HEK293T (cell line): ENCODE data around the gene FHOD1.

Experiments
- CTCF ChIA-PET: fragments of 350-600 bp; formaldehyde crosslinking; extraction: SDS; loops from one replicate; lab custom pipeline; 2021; ENCODE audit warnings: antibody characterized with exemption, inconsistent platforms; lab: Yijun Ruan, JAX
- POLR2A ChIA-PET: fragments of 350-600 bp; formaldehyde crosslinking; extraction: SDS; loops from one replicate; lab custom pipeline; 2020; ENCODE audit warnings: antibody characterized with exemption, inconsistent platforms; lab: Yijun Ruan, JAX
- DNase-seq: peaks from one replicate; pipeline ENCODE4 v3.0.0; 2012; ENCODE audit warnings: mixed read lengths; ENCODE audit errors: extremely low spot score
- ARNT ChIP-seq: fragments of 450-650 bp; IDR thresholded peaks from 2 replicates; pipeline ENCODE4 v1.6.1; 2017; ENCODE audit warnings: mild to moderate bottlenecking
- BHLHE40 ChIP-seq: fragments of 450-650 bp; IDR thresholded peaks from 2 replicates; pipeline ENCODE4 v1.6.1; 2016; ENCODE audit warnings: mild to moderate bottlenecking, moderate library complexity, borderline replicate concordance
- CTBP1 ChIP-seq: fragments of 450-650 bp; IDR thresholded peaks from 2 replicates; pipeline ENCODE4 v1.6.1; 2016; ENCODE audit warnings: borderline replicate concordance
- ELF4 ChIP-seq: fragments of 450-650 bp; IDR thresholded peaks from 2 replicates; pipeline ENCODE4 v1.6.1; 2017; ENCODE audit warnings: antibody characterized with exemption
- FOXA1 ChIP-seq: fragments of 450-650 bp; IDR thresholded peaks from 2 replicates; pipeline ENCODE4 v1.6.1; 2016; ENCODE audit warnings: mild to moderate bottlenecking
- FOXK2 ChIP-seq: fragments of 450-650 bp; IDR thresholded peaks from 2 replicates; pipeline ENCODE4 v1.6.1; 2016; ENCODE audit warnings: mild to moderate bottlenecking
- FOXM1 ChIP-seq: fragments of 450-650 bp; IDR thresholded peaks from 2 replicates; pipeline ENCODE4 v1.6.1; 2017; ENCODE audit warnings: mild to moderate bottlenecking, borderline replicate concordance
- HDGF ChIP-seq: fragments of 450-650 bp; IDR thresholded peaks from 2 replicates; pipeline ENCODE4 v1.6.1; 2017; ENCODE audit warnings: antibody characterized with exemption, borderline replicate concordance
- L3MBTL2 ChIP-seq: fragments of 450-650 bp; conservative IDR thresholded peaks from 2 replicates; pipeline ENCODE4 v1.6.1; 2016; ENCODE audit warnings: mild to moderate bottlenecking
- LEF1 ChIP-seq: fragments of 450-650 bp; IDR thresholded peaks from 2 replicates; pipeline ENCODE4 v1.6.1; 2017; ENCODE audit warnings: mild to moderate bottlenecking, borderline replicate concordance
- NFRKB ChIP-seq: fragments of 450-650 bp; IDR thresholded peaks from 2 replicates; pipeline ENCODE4 v1.6.1; 2016; ENCODE audit warnings: mild to moderate bottlenecking, moderate library complexity
- PKNOX1 ChIP-seq: fragments of 450-650 bp; IDR thresholded peaks from 2 replicates; pipeline ENCODE4 v1.6.1; 2016
- SP1 ChIP-seq: fragments of 450-650 bp; IDR thresholded peaks from 2 replicates; pipeline ENCODE4 v1.6.1; 2017
- SUZ12 ChIP-seq: fragments of 450-650 bp; IDR thresholded peaks from 2 replicates; pipeline ENCODE4 v1.6.1; 2016; ENCODE audit warnings: mild to moderate bottlenecking
- TARDBP ChIP-seq: fragments of 450-650 bp; IDR thresholded peaks from 2 replicates; pipeline ENCODE4 v1.6.1; 2016
- ZNF384 ChIP-seq: fragments of 450-650 bp; IDR thresholded peaks from 2 replicates; pipeline ENCODE4 v1.6.1; 2016

The FHOD1 gene

GRCh38 chr16:67208154-67208896, 39.0 kb downstream of the FHOD1 start:
- ChIA-PET POLR2A (interaction anchor here (2.7 kb wide), 1 partner anchor 18 kb away, joined by 10 read pairs; the partner anchor contains the start of gene TMEM208), CTCF (no interaction called here)
- DNase-seq, result no peak
- no peak for TF ChIP-seq HDGF
- TF ChIP-seq L3MBTL2, result no peak
- no peak for TF ChIP-seq NFRKB
- TF ChIP-seq FOXA1, result no peak
- TF ChIP-seq ZNF384, result no peak
- TF ChIP-seq LEF1, result no peak
- TF ChIP-seq ARNT, result no peak
- TF ChIP-seq FOXK2, result no peak
- no peak for TF ChIP-seq SUZ12
- TF ChIP-seq FOXM1, result no peak
- no peak for TF ChIP-seq TARDBP

- no peak for DNase-seq
- TF ChIP-seq ELF4 (no peak), CTBP1 (no peak), PKNOX1 (no peak), FOXM1 (no peak), SUZ12 (no peak), LEF1 (no peak), ZNF384 (no peak), FOXA1 (no peak), L3MBTL2 (no peak), NFRKB (no peak), ARNT (no peak), BHLHE40 (no peak), FOXK2 (no peak)
- ChIA-PET POLR2A (interaction anchor here (0.9 to 2.7 kb wide), 2 partner anchors 19 to 21 kb away, joined by 3 to 10 read pairs; partner anchors contain the start of gene TMEM208), CTCF (interaction anchor here (0.6 kb wide), 1 partner anchor 8 kb away, joined by 3 read pairs; no protein-coding TSS in a partner anchor)
These were observed 39.8 kb downstream of the FHOD1 start for GRCh38 chr16:67207249-67208091.

- TF ChIP-seq FOXK2, result no peak
- TF ChIP-seq BHLHE40, result no peak
- TF ChIP-seq HDGF, result no peak
- POLR2A ChIA-PET, result interaction anchor here (0.9 kb wide), 1 partner anchor 21 kb away, joined by 3 read pairs; no protein-coding TSS in a partner anchor
- CTCF ChIA-PET, result interaction anchor here (0.6 kb wide), 1 partner anchor 8 kb away, joined by 3 read pairs; no protein-coding TSS in a partner anchor
- DNase-seq, result no peak
These were observed 40.4 kb downstream of the FHOD1 start for GRCh38 chr16:67206838-67207248.

- POLR2A ChIA-PET, result interaction anchor here (0.9 kb wide), 1 partner anchor 20 kb away, joined by 3 read pairs; no protein-coding TSS in a partner anchor
- CTCF ChIA-PET, result interaction anchor here (0.6 kb wide), 1 partner anchor 9 kb away, joined by 3 read pairs; no protein-coding TSS in a partner anchor
- TF ChIP-seq HDGF (no peak), ZNF384 (no peak), BHLHE40 (no peak), SUZ12 (no peak)
- DNase-seq, result no peak
These were observed 41.0 kb downstream of the FHOD1 start for GRCh38 chr16:67206129-67206837.

- DNase-seq, result no peak
- TF ChIP-seq FOXK2, result no peak
- POLR2A ChIA-PET, result no interaction called here
- CTCF ChIA-PET, result no interaction called here
These were observed 43.2 kb downstream of the FHOD1 start for GRCh38 chr16:67204076-67204475.

- no peak for DNase-seq
- TF ChIP-seq FOXA1, result no peak
- no peak for TF ChIP-seq ARNT
- TF ChIP-seq LEF1, result no peak
- ChIA-PET CTCF (no interaction called here), POLR2A (no interaction called here)
These were observed 44.3 kb downstream of the FHOD1 start for GRCh38 chr16:67202956-67203493.

- no peak for DNase-seq
- CTCF ChIA-PET, result no interaction called here
- POLR2A ChIA-PET, result interaction anchor here (1.1 kb wide), 1 partner anchor 44 kb away, joined by 4 read pairs; no protein-coding TSS in a partner anchor
- TF ChIP-seq SP1, result no peak
- TF ChIP-seq NFRKB, result no peak
- no peak for TF ChIP-seq L3MBTL2
These were observed 44.9 kb downstream of the FHOD1 start for GRCh38 chr16:67202426-67202825.
